HG02943 (cell line): ENCODE results near the gene AMDHD2.
"Not testable (repeated sequence)": the region's sequence is repeated elsewhere in the genome, so short reads cannot be mapped to it uniquely, and the experiment has no call there.

Source experiments
- ATAC-seq: cut with Tn5 transposase; IDR thresholded peaks from one replicate; pipeline ENCODE4 v1.9.1; 2021; ENCODE audit warnings: mild to moderate bottlenecking, low read depth, moderate library complexity; ENCODE audit not compliant: unreplicated experiment

AMDHD2 gene

GRCh38 chr16:2567506-2567905 lies 47.3 kb downstream of the AMDHD2 start:
- ATAC-seq = not testable (repeated sequence)

- not testable (repeated sequence) for ATAC-seq
Measured at GRCh38 chr16:2568573-2568972, 48.4 kb downstream of the AMDHD2 start.

- ATAC-seq = not testable (repeated sequence)
Measured at GRCh38 chr16:2572704-2573103, 52.5 kb downstream of the AMDHD2 start.

GRCh38 chr16:2575839-2576238 lies 55.7 kb downstream of the AMDHD2 start:
- not testable (repeated sequence) for ATAC-seq

GRCh38 chr16:2577044-2577443 lies 56.9 kb downstream of the AMDHD2 start:
- ATAC-seq = not testable (repeated sequence)

GRCh38 chr16:2578905-2579304 lies 58.7 kb downstream of the AMDHD2 start:
- not testable (repeated sequence) for ATAC-seq

- ATAC-seq = not testable (repeated sequence)
Measured at GRCh38 chr16:2580143-2580542, 60.0 kb downstream of the AMDHD2 start.

- ATAC-seq = not testable (repeated sequence)
Measured at GRCh38 chr16:2580818-2581217, 60.6 kb downstream of the AMDHD2 start.
